Liver (tissue), 9 donors: ENCODE results near the gene FMO1. TPM values are rescaled to one million over a fixed set of nuclear protein-coding genes. Genes with fewer than 3 reads are reported as not detected.

Experiments used
- DNase-seq: peaks from one replicate; pipeline ENCODE4 v3.0.0-alpha.2; 2017; ENCODE audit warnings: low spot score
- H3K27ac ChIP-seq, 2 donors: one replicate each; pipeline ENCODE4 v1.7.0; 2013; ENCODE audit warnings: inconsistent platforms in 2 of 2, low read length in 2 of 2, control low read depth in 1 of 2, low read depth in 1 of 2, mild to moderate bottlenecking in 1 of 2
- H3K27me3 ChIP-seq, 4 donors: one replicate each; pipeline versions ENCODE4 v1.6.1 to v1.7.0; 2013; ENCODE audit warnings: low read length in 3 of 4, inconsistent platforms in 1 of 4, mild to moderate bottlenecking in 1 of 4, moderate library complexity in 1 of 4; ENCODE audit not compliant: control insufficient read depth in 4 of 4, insufficient read depth in 4 of 4
- H3K36me3 ChIP-seq, 4 donors: one replicate each; pipeline versions ENCODE4 v1.6.1 to v1.7.0; 2013; ENCODE audit warnings: low read length in 3 of 4, mild to moderate bottlenecking in 3 of 4, low read depth in 1 of 4, moderate library complexity in 1 of 4; ENCODE audit not compliant: control insufficient read depth in 4 of 4, insufficient read depth in 3 of 4
- H3K4me1 ChIP-seq, 4 donors: one replicate each; pipeline versions ENCODE4 v1.6.1 to v1.7.0; 2013; ENCODE audit warnings: low read length in 3 of 4, mild to moderate bottlenecking in 3 of 4, moderate library complexity in 1 of 4; ENCODE audit not compliant: control insufficient read depth in 4 of 4, insufficient read depth in 4 of 4
- H3K4me3 ChIP-seq, 3 donors: one replicate each; pipeline versions ENCODE4 v1.6.1 to v1.7.0; 2013; ENCODE audit warnings: low read length in 3 of 3, control low read depth in 1 of 3, low read depth in 1 of 3, mild to moderate bottlenecking in 1 of 3
- H3K9ac ChIP-seq, 2 donors: one replicate each; pipeline ENCODE4 v1.7.0; 2013; ENCODE audit warnings: low read length in 2 of 2, mild to moderate bottlenecking in 2 of 2, moderate library complexity in 2 of 2, control low read depth in 1 of 2, low read depth in 1 of 2
- H3K9me3 ChIP-seq, 4 donors: one replicate each; pipeline versions ENCODE4 v1.6.1 to v1.7.0; 2013; ENCODE audit warnings: low read length in 3 of 4; ENCODE audit not compliant: control insufficient read depth in 4 of 4
- ATF3 ChIP-seq: IDR thresholded peaks from 2 replicates; pipeline ENCODE4 v1.6.1; 2016; ENCODE audit warnings: antibody characterized with exemption
- CTCF ChIP-seq: fragments of 150-350 bp; IDR thresholded peaks from 2 replicates; pipeline ENCODE4 v1.5.1; 2017; ENCODE audit warnings: improper control_type of control experiment, low read depth, low read length; ENCODE audit not compliant: missing input control
- EGR1 ChIP-seq, 2 donors: IDR thresholded peaks; 2 replicates each; pipeline ENCODE4 v1.6.1; 2016 to 2018; ENCODE audit warnings: antibody characterized with exemption in 2 of 2, low read depth in 2 of 2
- FOXA1 ChIP-seq: IDR thresholded peaks from 2 replicates; pipeline ENCODE4 v1.6.1; 2016; ENCODE audit warnings: antibody characterized with exemption
- FOXA2 ChIP-seq: IDR thresholded peaks from 2 replicates; pipeline ENCODE4 v1.6.1; 2016; ENCODE audit warnings: antibody characterized with exemption
- GABPA ChIP-seq, 2 donors: IDR thresholded peaks in 1 of 2; conservative IDR thresholded peaks in 1 of 2; 2 replicates each; pipeline ENCODE4 v1.6.1; 2016; ENCODE audit warnings: antibody characterized with exemption in 2 of 2, mild to moderate bottlenecking in 1 of 2, moderate library complexity in 1 of 2
- HNF4A ChIP-seq, 2 donors: conservative IDR thresholded peaks; 2 replicates each; pipeline ENCODE4 v1.6.1; 2016; ENCODE audit warnings: antibody characterized with exemption in 2 of 2, mild to moderate bottlenecking in 2 of 2
- HNF4G ChIP-seq: IDR thresholded peaks from 2 replicates; pipeline ENCODE4 v1.6.1; 2016; ENCODE audit warnings: antibody characterized with exemption
- JUND ChIP-seq, 2 donors: IDR thresholded peaks; 2 replicates each; pipeline ENCODE4 v1.6.1; 2016; ENCODE audit warnings: antibody characterized with exemption in 2 of 2
- MAX ChIP-seq: IDR thresholded peaks from 2 replicates; pipeline ENCODE4 v1.6.1; 2016; ENCODE audit warnings: antibody characterized with exemption
- NR2F2 ChIP-seq: IDR thresholded peaks from 2 replicates; pipeline ENCODE4 v1.6.1; 2016; ENCODE audit warnings: antibody characterized with exemption
- RAD21 ChIP-seq, 2 donors: IDR thresholded peaks; 2 replicates each; pipeline ENCODE4 v1.6.1; 2016; ENCODE audit warnings: antibody characterized with exemption in 2 of 2, mild to moderate bottlenecking in 2 of 2
- REST ChIP-seq: IDR thresholded peaks from 2 replicates; pipeline ENCODE4 v1.6.1; 2016; ENCODE audit warnings: antibody characterized with exemption, mild to moderate bottlenecking
- RXRA ChIP-seq, 2 donors: IDR thresholded peaks; 2 replicates each; pipeline ENCODE4 v1.6.1; 2017 to 2018; ENCODE audit warnings: antibody characterized with exemption in 2 of 2, mild to moderate bottlenecking in 1 of 2
- SP1 ChIP-seq: IDR thresholded peaks from 2 replicates; pipeline ENCODE4 v1.6.1; 2018; ENCODE audit warnings: antibody characterized with exemption, mild to moderate bottlenecking
- TAF1 ChIP-seq: conservative IDR thresholded peaks from 2 replicates; pipeline ENCODE4 v1.6.1; 2016; ENCODE audit warnings: antibody characterized with exemption, mild to moderate bottlenecking
- YY1 ChIP-seq: IDR thresholded peaks from 2 replicates; pipeline ENCODE4 v1.6.1; 2016; ENCODE audit warnings: antibody characterized with exemption, mild to moderate bottlenecking
- ZBTB33 ChIP-seq: IDR thresholded peaks from 2 replicates; pipeline ENCODE4 v1.6.1; 2016; ENCODE audit warnings: antibody characterized with exemption
- WGBS: extraction: QIAGEN DNeasy Blood & Tissue Kit; methylation state at CpG from one replicate; pipeline ENCODE4 v1.1.7; 2013; 5-methylcytosine and 5-hydroxymethylcytosine counted together
- polyA plus RNA-seq, 2 donors: library from polyadenylated mRNA; stranded (reverse) in 1 of 2; unstranded in 1 of 2; fragments of 200-250 nt in 1 of 2; fragments of >200 nt in 1 of 2; fragmentation: Nextera tagmentation in 1 of 2; extraction: Ambion mirVana in 1 of 2; gene quantifications; one replicate each; pipeline versions ENCODE4 v1.2.1 to v1.2.3, GENCODE V29; 2013 to 2015
- total RNA-seq, 2 donors: library from RNA; depleted of rRNA; stranded (reverse); fragments of >200 nt; gene quantifications; one replicate each; pipeline ENCODE4 v1.2.3, GENCODE V29; 2014
- donor health status: healthy.
- donor health status: healthy.
- donor health status: healthy.
- donor health status: healthy.
- donor health status: healthy.

FMO1 gene
- total and polyA plus RNA-seq, 4 donors = 0.13 to 26.3 (median 0.62) TPM

- no peaks in the 10 kb centered on the region for H3K4me1 ChIP-seq
- H3K36me3 ChIP-seq = no peaks in the 10 kb centered on the region
- H3K9me3 ChIP-seq = peaks cover 0 to 2% (median 0%) of the 10 kb centered on the region in 4 donors
- TF ChIP-seq HNF4A (conservative IDR thresholded peaks at IDR 0.05) = no peak
- WGBS = 87% methylated on average over 2 of the region's 2 CpGs
- H3K9ac ChIP-seq = no peak overlapping the region
- no peak overlapping the region for H3K4me3 ChIP-seq
- H3K27me3 ChIP-seq = no peaks in the 10 kb centered on the region
- no peak overlapping the region for H3K27ac ChIP-seq
- DNase-seq = no peak
These were observed 51.0 kb downstream of the FMO1 start for GRCh38 chr1:171299342-171299741.

- no peaks in the 10 kb centered on the region for H3K4me1 ChIP-seq
- no peak overlapping the region for H3K4me3 ChIP-seq
- no peak for DNase-seq
- no peak for TF ChIP-seq FOXA1
- TF ChIP-seq SP1 = no peak
- no peak for TF ChIP-seq HNF4G
- TF ChIP-seq RAD21 (IDR thresholded peaks at IDR 0.05) = no peak
- no peak for TF ChIP-seq RXRA (IDR thresholded peaks at IDR 0.05)
- no peak overlapping the region for H3K9ac ChIP-seq
- H3K27me3 ChIP-seq = no peaks in the 10 kb centered on the region
- H3K9me3 ChIP-seq = peaks cover 0 to 2% (median 0%) of the 10 kb centered on the region in 4 donors
- 93% methylated on average over 1 of the region's 1 CpG for WGBS
- no peaks in the 10 kb centered on the region for H3K36me3 ChIP-seq
- no peak overlapping the region for H3K27ac ChIP-seq
These were observed 52.1 kb downstream of the FMO1 start for GRCh38 chr1:171300401-171300800.

GRCh38 chr1:171310661-171311087, 62.4 kb downstream of the FMO1 start:
- Histone ChIP-seq H3K9ac (no peak overlapping the region), H3K9me3 (no peaks in the 10 kb centered on the region), H3K4me1 (peaks cover 0 to 6% (median 2%) of the 10 kb centered on the region in 4 donors), H3K27ac (no peak overlapping the region), H3K36me3 (no peaks in the 10 kb centered on the region), H3K4me3 (no peak overlapping the region), H3K27me3 (no peaks in the 10 kb centered on the region)
- no peak for DNase-seq
- TF ChIP-seq YY1 (no peak), FOXA2 (no peak), TAF1 (no peak), HNF4G (peak; percentile 63), RAD21 (IDR thresholded peaks at IDR 0.05) (peak in 1 of 2 donors; percentile 37), EGR1 (IDR thresholded peaks at IDR 0.05; ENCODE audit: low read depth in 2 of 2) (no peak), MAX (no peak), GABPA (IDR thresholded peaks at IDR 0.05 in 1 of 2, conservative IDR thresholded peaks at IDR 0.05 in 1 of 2) (no peak), FOXA1 (no peak), NR2F2 (no peak), ZBTB33 (no peak), ATF3 (no peak), RXRA (IDR thresholded peaks at IDR 0.05) (peak in 1 of 2 donors; percentile 11), JUND (IDR thresholded peaks at IDR 0.05) (no peak), CTCF (no peak), SP1 (peak; percentile 46), REST (no peak), HNF4A (conservative IDR thresholded peaks at IDR 0.05) (peak; percentile 86 to 92)
- WGBS = 68% methylated on average over 3 of the region's 3 CpGs
